ENCODE measurements around the gene SLC6A15.
A peak's percentile ranks its signal among the peaks of the same experiment; 100 is the strongest.

DNA sequence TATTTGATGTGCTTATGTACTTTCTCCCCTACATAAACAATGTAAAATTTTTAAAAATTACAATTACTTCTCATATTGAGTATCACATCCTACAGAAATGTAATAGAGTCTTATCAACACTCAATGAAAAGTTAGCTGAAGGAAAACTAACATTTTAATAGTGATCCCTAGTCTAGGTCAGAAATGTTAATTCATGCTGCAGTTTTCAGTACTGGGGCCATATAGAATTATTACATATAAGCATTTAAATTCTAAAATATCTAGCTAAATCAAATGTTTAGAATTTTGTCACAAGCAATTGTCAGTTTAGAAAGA, 37.8 kb downstream of the SLC6A15 start:
- TF ChIP-seq CTCF (IDR thresholded peaks at IDR 0.05) = peak in 1 of 12 donors; percentile 34
- TF ChIP-seq POLR2A (IDR thresholded peaks at IDR 0.05) = no peak

Data from heart left ventricle (tissue), 13 donors.